Measurements from ENCODE around the gene HOXD11.
A peak's percentile ranks its signal among the peaks of the same experiment; 100 is the strongest.

Gene HOXD11

GRCh38 chr2:176120364-176121189, 13.5 kb downstream of the HOXD11 start:
- DNase-seq = no peak

- DNase-seq = no peak
Observed at GRCh38 chr2:176121190-176122051, 14.3 kb downstream of the HOXD11 start.

GRCh38 chr2:176122052-176122682, 15.1 kb downstream of the HOXD11 start:
- DNase-seq = no peak

- no peak for DNase-seq
Observed at GRCh38 chr2:176122683-176123410, 15.8 kb downstream of the HOXD11 start, which contains the start of gene HOXD9. TSS of gene HOXD9 (plus strand) at chr2:176122719. CDS start at chr2:176122769, 50 bp downstream.

GRCh38 chr2:176123411-176124109, 16.5 kb downstream of the HOXD11 start:
- DNase-seq = no peak

- no peak for DNase-seq
Observed at GRCh38 chr2:176124110-176124946, 17.2 kb downstream of the HOXD11 start.

GRCh38 chr2:176124947-176125771, 18.1 kb downstream of the HOXD11 start:
- DNase-seq = no peak

- DNase-seq = no peak
Observed at GRCh38 chr2:176125772-176126054, 18.6 kb downstream of the HOXD11 start.

- peak in 40 of 58 donors; percentile 0 to 80 (median 26) for DNase-seq
Observed at GRCh38 chr2:176126929-176127773, 20.1 kb downstream of the HOXD11 start.

- DNase-seq = no peak
Observed at GRCh38 chr2:176127774-176128072, 20.6 kb downstream of the HOXD11 start.

- DNase-seq = no peak
Observed at GRCh38 chr2:176128172-176128981, 21.3 kb downstream of the HOXD11 start.

- DNase-seq = no peak
Observed at GRCh38 chr2:176128982-176129796, 22.1 kb downstream of the HOXD11 start, which contains the start of gene HOXD8. TSS of gene HOXD8 (plus strand) at chr2:176129705. CDS start at chr2:176130367, 662 bp downstream.

- DNase-seq = no peak
Observed at GRCh38 chr2:176129813-176130146, 22.7 kb downstream of the HOXD11 start.

- DNase-seq = no peak
Observed at GRCh38 chr2:176130147-176130956, 23.3 kb downstream of the HOXD11 start.

Measured in anterior cingulate cortex (tissue), 58 donors.